HEK293 (cell line): ENCODE data around the gene PSTPIP1.

ENCODE experiments used
- ATF2 ChIP-seq: fragments of 450-650 bp; formaldehyde crosslinking; IDR thresholded peaks from 2 replicates; pipeline ENCODE4 v1.5.1; 2016; ENCODE audit warnings: missing biosample characterization, missing genetic modification characterization, low read depth
- HIC1 ChIP-seq: fragments of 450-650 bp; formaldehyde crosslinking; IDR thresholded peaks from 2 replicates; pipeline ENCODE4 v1.5.1; 2016; ENCODE audit warnings: missing biosample characterization, missing genetic modification characterization
- KLF9 ChIP-seq: fragments of 450-650 bp; formaldehyde crosslinking; IDR thresholded peaks from 2 replicates; pipeline ENCODE4 v1.5.1; 2016; ENCODE audit warnings: missing biosample characterization, missing genetic modification characterization, low read depth
- ZNF133 ChIP-seq: fragments of 450-650 bp; formaldehyde crosslinking; IDR thresholded peaks from 2 replicates; pipeline ENCODE4 v1.5.1; 2016; ENCODE audit warnings: missing biosample characterization, missing genetic modification characterization
- ZNF140 ChIP-seq: fragments of 450-650 bp; formaldehyde crosslinking; IDR thresholded peaks from 2 replicates; pipeline ENCODE4 v1.5.1; 2016; ENCODE audit warnings: missing biosample characterization, missing genetic modification characterization
- ZNF48 ChIP-seq: fragments of 450-650 bp; formaldehyde crosslinking; IDR thresholded peaks from 2 replicates; pipeline ENCODE4 v1.5.1; 2016; ENCODE audit warnings: missing biosample characterization, missing genetic modification characterization
- ZNF529 ChIP-seq: fragments of 450-650 bp; formaldehyde crosslinking; IDR thresholded peaks from 2 replicates; pipeline ENCODE4 v1.5.1; 2017; ENCODE audit warnings: missing genetic modification characterization, missing biosample characterization; ENCODE audit not compliant: insufficient replicate concordance
- ZNF549 ChIP-seq: fragments of 450-650 bp; IDR thresholded peaks from 2 replicates; pipeline ENCODE4 v1.5.1; 2018; ENCODE audit warnings: missing biosample characterization, missing genetic modification characterization, mild to moderate bottlenecking, inconsistent platforms, moderate library complexity
- ZNF658 ChIP-seq: fragments of 450-650 bp; formaldehyde crosslinking; IDR thresholded peaks from 2 replicates; pipeline ENCODE4; 2016; ENCODE audit warnings: missing biosample characterization, missing genetic modification characterization
- ZNF777 ChIP-seq: fragments of 450-650 bp; formaldehyde crosslinking; IDR thresholded peaks from 2 replicates; pipeline ENCODE4 v1.5.1; 2017; ENCODE audit warnings: missing biosample characterization, missing genetic modification characterization, borderline replicate concordance
- TF ChIP-seq, protein P1 (sequence below): fragments of 450-650 bp; formaldehyde crosslinking; IDR thresholded peaks from 2 replicates; pipeline ENCODE4 v1.5.1; 2016; ENCODE audit warnings: missing biosample characterization, missing genetic modification characterization, low read depth
- TF ChIP-seq, protein P2 (sequence below): fragments of 450-650 bp; formaldehyde crosslinking; IDR thresholded peaks from 2 replicates; pipeline ENCODE4 v1.5.1; 2016; ENCODE audit warnings: missing biosample characterization, missing genetic modification characterization

DNA sequence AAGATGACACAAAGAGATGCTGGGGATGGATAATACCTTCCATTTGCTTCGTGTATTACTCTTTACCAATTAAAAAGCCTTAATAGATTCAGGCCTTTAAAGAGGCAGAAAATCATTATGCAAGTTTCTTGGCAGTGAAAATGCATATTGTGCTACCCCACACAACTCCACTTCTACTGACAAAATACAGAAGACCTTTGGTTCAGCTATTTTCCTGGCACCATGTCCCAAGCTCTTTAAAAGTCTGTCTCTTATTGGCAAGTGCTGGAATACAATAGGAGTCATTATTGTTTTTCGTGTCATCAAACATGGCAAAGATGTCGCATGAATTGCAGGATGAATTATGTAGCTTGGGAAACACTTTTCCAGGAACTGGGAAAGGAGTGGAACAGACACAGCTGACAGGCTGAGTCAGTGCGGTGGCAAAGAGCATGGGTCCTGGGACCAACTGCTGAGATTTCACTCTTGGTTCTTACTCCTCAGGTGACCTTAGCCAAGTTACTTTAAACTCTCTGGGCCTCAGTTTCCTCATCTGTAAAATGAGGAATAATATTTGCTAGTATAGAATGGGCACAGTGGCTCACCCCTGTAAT lies 81.5 kb downstream of the PSTPIP1 start:
- TF ChIP-seq HIC1 (tag by site-specific recombination) (no peak), ZNF549 (tag by site-specific recombination) (no peak), ZNF133 (no peak), ZNF529 (tag by site-specific recombination) (no peak), ZNF48 (tag by site-specific recombination) (no peak), ZNF777 (no peak), ZNF140 (tag by site-specific recombination) (no peak), KLF9 (tag by site-specific recombination) (no peak), ZNF658 (tag by site-specific recombination) (no peak), ATF2 (tag by site-specific recombination) (no peak)
- TF ChIP-seq, protein P1, sequence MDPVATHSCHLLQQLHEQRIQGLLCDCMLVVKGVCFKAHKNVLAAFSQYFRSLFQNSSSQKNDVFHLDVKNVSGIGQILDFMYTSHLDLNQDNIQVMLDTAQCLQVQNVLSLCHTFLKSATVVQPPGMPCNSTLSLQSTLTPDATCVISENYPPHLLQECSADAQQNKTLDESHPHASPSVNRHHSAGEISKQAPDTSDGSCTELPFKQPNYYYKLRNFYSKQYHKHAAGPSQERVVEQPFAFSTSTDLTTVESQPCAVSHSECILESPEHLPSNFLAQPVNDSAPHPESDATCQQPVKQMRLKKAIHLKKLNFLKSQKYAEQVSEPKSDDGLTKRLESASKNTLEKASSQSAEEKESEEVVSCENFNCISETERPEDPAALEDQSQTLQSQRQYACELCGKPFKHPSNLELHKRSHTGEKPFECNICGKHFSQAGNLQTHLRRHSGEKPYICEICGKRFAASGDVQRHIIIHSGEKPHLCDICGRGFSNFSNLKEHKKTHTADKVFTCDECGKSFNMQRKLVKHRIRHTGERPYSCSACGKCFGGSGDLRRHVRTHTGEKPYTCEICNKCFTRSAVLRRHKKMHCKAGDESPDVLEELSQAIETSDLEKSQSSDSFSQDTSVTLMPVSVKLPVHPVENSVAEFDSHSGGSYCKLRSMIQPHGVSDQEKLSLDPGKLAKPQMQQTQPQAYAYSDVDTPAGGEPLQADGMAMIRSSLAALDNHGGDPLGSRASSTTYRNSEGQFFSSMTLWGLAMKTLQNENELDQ (tag by site-specific recombination), result no peak
- TF ChIP-seq, protein P2, sequence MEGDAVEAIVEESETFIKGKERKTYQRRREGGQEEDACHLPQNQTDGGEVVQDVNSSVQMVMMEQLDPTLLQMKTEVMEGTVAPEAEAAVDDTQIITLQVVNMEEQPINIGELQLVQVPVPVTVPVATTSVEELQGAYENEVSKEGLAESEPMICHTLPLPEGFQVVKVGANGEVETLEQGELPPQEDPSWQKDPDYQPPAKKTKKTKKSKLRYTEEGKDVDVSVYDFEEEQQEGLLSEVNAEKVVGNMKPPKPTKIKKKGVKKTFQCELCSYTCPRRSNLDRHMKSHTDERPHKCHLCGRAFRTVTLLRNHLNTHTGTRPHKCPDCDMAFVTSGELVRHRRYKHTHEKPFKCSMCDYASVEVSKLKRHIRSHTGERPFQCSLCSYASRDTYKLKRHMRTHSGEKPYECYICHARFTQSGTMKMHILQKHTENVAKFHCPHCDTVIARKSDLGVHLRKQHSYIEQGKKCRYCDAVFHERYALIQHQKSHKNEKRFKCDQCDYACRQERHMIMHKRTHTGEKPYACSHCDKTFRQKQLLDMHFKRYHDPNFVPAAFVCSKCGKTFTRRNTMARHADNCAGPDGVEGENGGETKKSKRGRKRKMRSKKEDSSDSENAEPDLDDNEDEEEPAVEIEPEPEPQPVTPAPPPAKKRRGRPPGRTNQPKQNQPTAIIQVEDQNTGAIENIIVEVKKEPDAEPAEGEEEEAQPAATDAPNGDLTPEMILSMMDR (tag by site-specific recombination), result no peak
